Lower leg skin (tissue), 4 donors: Measurements from ENCODE around the gene HEATR9. TPM values are rescaled to one million over a fixed set of nuclear protein-coding genes. Genes with fewer than 3 reads are reported as not detected.

Experiments
- DNase-seq, 2 donors: peaks; one replicate each; pipeline ENCODE4 v3.0.0-alpha.2; 2019; ENCODE audit warnings: low spot score in 2 of 2
- H3K4me3 ChIP-seq: fragments of 200-600 bp; sonication (generic); 2 replicates; pipeline ENCODE4 v1.5.1; 2017; ENCODE audit warnings: mild to moderate bottlenecking, low read depth; ENCODE audit not compliant: poor library complexity, severe bottlenecking
- CTCF ChIP-seq, 3 donors: fragments of 450-650 bp; IDR thresholded peaks; one replicate each; pipeline ENCODE4 v1.5.1; 2016; ENCODE audit warnings: antibody characterized with exemption in 3 of 3, mild to moderate bottlenecking in 3 of 3, moderate library complexity in 2 of 3
- POLR2A ChIP-seq, 2 donors: fragments of 450-650 bp; IDR thresholded peaks; one replicate each; pipeline ENCODE4 v1.6.1; 2016 to 2017; ENCODE audit warnings: antibody characterized with exemption in 2 of 2, mild to moderate bottlenecking in 1 of 2, moderate library complexity in 1 of 2
- WGBS, 2 donors: methylation state at CpG; one replicate each; pipeline ENCODE4 v1.1.5; 2018; 5-methylcytosine and 5-hydroxymethylcytosine counted together
- intact Hi-C: fragments of 100-400 bp; cut with DNase I; formaldehyde crosslinking; loops from one replicate; pipeline ENCODE4 v1.15.0; 2023; ENCODE audit warnings: low total_unique reads
- total RNA-seq, 4 donors: library from RNA; depleted of rRNA; stranded (reverse); fragments of >200 nt; gene quantifications; one replicate each; pipeline ENCODE4 v1.1.0, GENCODE V29; 2016

The HEATR9 gene
- total RNA-seq, 4 donors from 2014 or later, result not detected

- TF ChIP-seq CTCF (IDR thresholded peaks at IDR 0.05), result no peak
- no peak for TF ChIP-seq POLR2A (IDR thresholded peaks at IDR 0.05)
- intact Hi-C loops, result no loop called here
- DNase-seq, result no peak
- H3K4me3 ChIP-seq, result no peak overlapping the region
- 27 to 28% methylated on average over 6 of the region's 6 CpGs for WGBS, 2 donors
Measured at GRCh38 chr17:35892091-35893035, 23.7 kb upstream of the HEATR9 start.

- no peak overlapping the region for H3K4me3 ChIP-seq
- WGBS, 2 donors, result 82 to 84% methylated on average over 4 of the region's 4 CpGs
- intact Hi-C loops, result no loop called here
- no peak for DNase-seq
- TF ChIP-seq POLR2A (IDR thresholded peaks at IDR 0.05) (no peak), CTCF (IDR thresholded peaks at IDR 0.05) (no peak)
Measured at GRCh38 chr17:35891269-35891668, 22.6 kb upstream of the HEATR9 start.

- no peak for TF ChIP-seq CTCF (IDR thresholded peaks at IDR 0.05)
- TF ChIP-seq POLR2A (IDR thresholded peaks at IDR 0.05), result no peak
- WGBS, 2 donors, result 42 to 47% methylated on average over 4 of the region's 4 CpGs
- intact Hi-C loops, result no loop called here
- no peak overlapping the region for H3K4me3 ChIP-seq
- DNase-seq, result no peak
Measured at GRCh38 chr17:35890774-35891155, 22.1 kb upstream of the HEATR9 start.

GRCh38 chr17:35889818-35890773 is 21.4 kb upstream of the HEATR9 start:
- intact Hi-C loops, result no loop called here
- DNase-seq, result no peak
- no peak overlapping the region for H3K4me3 ChIP-seq
- 68 to 79% methylated on average over 2 of the region's 2 CpGs for WGBS, 2 donors
- TF ChIP-seq POLR2A (IDR thresholded peaks at IDR 0.05) (no peak), CTCF (IDR thresholded peaks at IDR 0.05) (no peak)

- 70 to 88% methylated on average over 2 of the region's 2 CpGs for WGBS, 2 donors
- no peak for DNase-seq
- TF ChIP-seq POLR2A (IDR thresholded peaks at IDR 0.05) (no peak), CTCF (IDR thresholded peaks at IDR 0.05) (no peak)
- H3K4me3 ChIP-seq, result no peak overlapping the region
- intact Hi-C loops, result no loop called here
Measured at GRCh38 chr17:35889241-35889640, 20.6 kb upstream of the HEATR9 start.
